ENCODE measurements around the gene BRD4. TPM values are rescaled to one million over a fixed set of nuclear protein-coding genes. Genes with fewer than 3 reads are reported as not detected.

Gene BRD4
- polyA plus RNA-seq, 1 donor from 2014 or later = 3.6 TPM

GRCh38 chr19:15187026-15188007 lies 145.0 kb downstream of the BRD4 start:
- no peak overlapping the region for H2AFZ ChIP-seq (ENCODE audit: low read depth, low read length)
- H4K20me1 ChIP-seq (ENCODE audit: insufficient read depth) = no peaks in the 10 kb centered on the region
- no peaks in the 10 kb centered on the region for H3K36me3 ChIP-seq (ENCODE audit: insufficient read depth, low read length)

More at GRCh38 chr19:15187026-15188007, 145.0 kb downstream of the BRD4 start:
- H3K79me2 ChIP-seq (replicated peaks; ENCODE audit: insufficient read depth, low read length) = no peaks in the 10 kb centered on the region
- no peak overlapping the region for H3K4me3 ChIP-seq (ENCODE audit: low read length)
- H3K9ac ChIP-seq (ENCODE audit: low read length) = no peak overlapping the region
- no peak overlapping the region for H3K4me2 ChIP-seq (ENCODE audit: low read length)
- H3K9me2 ChIP-seq (ENCODE audit: insufficient read depth, low read length) = no peaks in the 10 kb centered on the region
- no peaks in the 10 kb centered on the region for H3F3A ChIP-seq (ENCODE audit: insufficient read depth, low read length, poor library complexity, severe bottlenecking)
- H3K27ac ChIP-seq (ENCODE audit: low read length) = no peak overlapping the region
- H3K9me3 ChIP-seq (ENCODE audit: low read length) = no peaks in the 10 kb centered on the region
- H3K27me3 ChIP-seq (ENCODE audit: insufficient read depth, low read depth, low read length) = no peaks in the 10 kb centered on the region
- TF ChIP-seq MXI1 (conservative IDR thresholded peaks at IDR 0.05; ENCODE audit: poor library complexity, severe bottlenecking) (no peak), POLR2AphosphoS5 (IDR thresholded peaks at IDR 0.05) (no peak), RAD21 (conservative IDR thresholded peaks at IDR 0.05) (no peak), REST (IDR thresholded peaks at IDR 0.05; ENCODE audit: borderline replicate concordance) (no peak), SMC3 (conservative IDR thresholded peaks at IDR 0.05; ENCODE audit: poor library complexity) (no peak), TAF1 (IDR thresholded peaks at IDR 0.05; ENCODE audit: low read depth) (no peak), EP300 (conservative IDR thresholded peaks at IDR 0.05; ENCODE audit: poor library complexity, severe bottlenecking) (no peak), EZH2 (IDR thresholded peaks at IDR 0.05; ENCODE audit: borderline replicate concordance, insufficient read depth, low read length, poor library complexity, severe bottlenecking) (no peak), CTCF (IDR thresholded peaks at IDR 0.05; ENCODE audit: poor library complexity, severe bottlenecking) (no peak)

Small RNA genes lying within 50 kb of the gene (small RNA-seq; reads per million reads assigned to genes)
- gene AC005776.1 = 0 reads per million in 3 experiments

Other genes with a start within 250 kb of the BRD4 start
- 0.70 TPM in 1 of 2 replicates, not detected in the other for gene SYDE1, start 225.1 kb downstream of the BRD4 start, polyA plus RNA-seq
- 0.21 and 0.34 TPM in 2 replicates for gene NOTCH3, start 131.5 kb downstream of the BRD4 start, polyA plus RNA-seq
- gene EPHX3, start 100.1 kb downstream of the BRD4 start, polyA plus RNA-seq = not detected in 2 replicates
- gene AKAP8, start 47.2 kb upstream of the BRD4 start, polyA plus RNA-seq = 22.7 and 25.4 TPM in 2 replicates
- 280 and 281 TPM in 2 replicates for gene AKAP8L, start 86.4 kb upstream of the BRD4 start, polyA plus RNA-seq
- 13.0 and 19.6 TPM in 2 replicates for gene WIZ, start 117.4 kb upstream of the BRD4 start, polyA plus RNA-seq
- gene RASAL3, start 132.0 kb upstream of the BRD4 start, polyA plus RNA-seq = 1.1 TPM in 1 of 2 replicates, not detected in the other
- not detected in 2 replicates for gene PGLYRP2, start 147.0 kb upstream of the BRD4 start, polyA plus RNA-seq
- not detected in 2 replicates for gene CYP4F22, start 176.0 kb upstream of the BRD4 start, polyA plus RNA-seq

Data from neural cell (in vitro differentiated cells).